GM12878 (cell line): ENCODE data around the gene XPO6. TPM values are rescaled to one million over a fixed set of nuclear protein-coding genes. Genes with fewer than 3 reads are reported as not detected.

ENCODE experiments used
- ATAC-seq: fragments of 200-7000 bp; cut with Tn5 transposase; 3 replicates; pipeline ENCODE4 v1.9.1; 2020; ENCODE audit warnings: mild to moderate bottlenecking, moderate library complexity
- BruUV-seq: library from RNA; stranded (reverse); fragments of 400-500 nt; replicated peaks from 2 replicates; lab custom pipeline; 2021; lab: Mats Ljungman, UMichigan
- CTCF ChIA-PET: fragments of 300-600 bp; sonication (Branson Sonifier 250); formaldehyde crosslinking; extraction: SDS; loops from one replicate; lab custom pipeline; 2021; ENCODE audit warnings: inconsistent platforms; lab: Yijun Ruan, JAX
- POLR2A ChIA-PET: fragments of 350-600 bp; formaldehyde crosslinking; extraction: SDS; loops from one replicate; lab custom pipeline; 2021; ENCODE audit warnings: inconsistent platforms; lab: Charles Lee
- RAD21 ChIA-PET: fragments of 300-600 bp; sonication (Branson Sonifier 250); formaldehyde crosslinking; loops from one replicate; lab custom pipeline; 2023; ENCODE audit warnings: antibody characterized with exemption; ENCODE audit not compliant: unreplicated experiment; lab: Charles Lee
- SMC1A ChIA-PET: fragments of 300-600 bp; sonication (Branson Sonifier 250); formaldehyde crosslinking; loops from one replicate; lab custom pipeline; 2023; ENCODE audit not compliant: unreplicated experiment, uncharacterized antibody; lab: Charles Lee
- DNase-seq: peaks from one replicate; pipeline ENCODE4 v3.0.0-alpha.2; 2011; ENCODE audit warnings: low read depth, low spot score
- FAIRE-seq: peaks from 3 replicates; lab custom pipeline; 2011; peaks lifted over from hg19 to GRCh38; lab: Jason Lieb, UNC
- H2AFZ ChIP-seq: 2 replicates; pipeline ENCODE4 v1.6.0; 2011; ENCODE audit warnings: low read depth, low read length, control low read depth; ENCODE audit not compliant: control insufficient read depth
- H3K27ac ChIP-seq: 2 replicates; pipeline ENCODE4 v1.5.1; 2011; ENCODE audit warnings: control low read depth; ENCODE audit not compliant: control insufficient read depth, insufficient read depth
- H3K27me3 ChIP-seq, 2 experiments: replicated peaks in 1 of 2; 2 replicates each; pipeline versions ENCODE4 v1.6.0 to v1.6.1; 2011; ENCODE audit warnings: low read length in 1 of 2; ENCODE audit not compliant: control insufficient read depth in 2 of 2, insufficient read depth in 2 of 2
- H3K36me3 ChIP-seq, 2 experiments: 2 replicates each; pipeline ENCODE4 v1.5.1; 2011; ENCODE audit warnings: low read length in 1 of 2; ENCODE audit not compliant: control insufficient read depth in 2 of 2, insufficient read depth in 2 of 2
- H3K4me1 ChIP-seq: 2 replicates; pipeline ENCODE4 v1.6.1; 2011; ENCODE audit warnings: mild to moderate bottlenecking, low read length, moderate library complexity, mixed read lengths; ENCODE audit not compliant: control insufficient read depth, insufficient read depth
- H3K4me2 ChIP-seq: 2 replicates; pipeline ENCODE4 v1.6.0; 2011; ENCODE audit warnings: control low read depth; ENCODE audit not compliant: control insufficient read depth, insufficient read depth
- H3K4me3 ChIP-seq: fragments of 200-600 bp; sonication (generic); 2 replicates; pipeline ENCODE4 v1.5.1; 2016
- H3K79me2 ChIP-seq: 2 replicates; pipeline ENCODE4 v1.6.0; 2011; ENCODE audit warnings: low read length; ENCODE audit not compliant: control insufficient read depth, insufficient read depth
- H3K9ac ChIP-seq: 2 replicates; pipeline ENCODE4 v1.8.0; 2011; ENCODE audit warnings: low read length, control low read depth, mixed read lengths; ENCODE audit not compliant: control insufficient read depth, insufficient read depth
- H3K9me3 ChIP-seq: replicated peaks from 3 replicates; pipeline ENCODE4 v1.5.1; 2011; ENCODE audit warnings: mild to moderate bottlenecking, low read length; ENCODE audit not compliant: control insufficient read depth, insufficient read depth
- H4K20me1 ChIP-seq: 2 replicates; pipeline ENCODE4 v1.6.0; 2011; ENCODE audit not compliant: control insufficient read depth, insufficient read depth
- ASH2L ChIP-seq: fragments of 300-600, 200-600 bp; sonication (generic); IDR thresholded peaks from 2 replicates; pipeline ENCODE4 v1.6.1; 2017; ENCODE audit warnings: low read depth, mild to moderate bottlenecking, borderline replicate concordance
- IKZF1 ChIP-seq: fragments of 450-650 bp; conservative IDR thresholded peaks from 2 replicates; pipeline ENCODE4 v1.6.1; 2017; ENCODE audit warnings: antibody characterized with exemption, mild to moderate bottlenecking
- MYB ChIP-seq: fragments of 150-350 bp; IDR thresholded peaks from 2 replicates; pipeline ENCODE4 v1.6.1; 2014; ENCODE audit warnings: mild to moderate bottlenecking, low read depth, low read length, borderline replicate concordance
- NR2F1 ChIP-seq: fragments of 450-650 bp; conservative IDR thresholded peaks from 2 replicates; pipeline ENCODE4 v1.6.1; 2017; ENCODE audit warnings: mild to moderate bottlenecking
- PML ChIP-seq: IDR thresholded peaks from 2 replicates; pipeline ENCODE4 v1.6.1; 2012; ENCODE audit warnings: low read length, inconsistent platforms
- RB1 ChIP-seq: fragments of 450-650 bp; formaldehyde crosslinking; IDR thresholded peaks from 2 replicates; pipeline ENCODE4 v1.6.1; 2017; ENCODE audit warnings: mild to moderate bottlenecking, borderline replicate concordance
- RBBP5 ChIP-seq: fragments of 200-600 bp; sonication (generic); conservative IDR thresholded peaks from 2 replicates; pipeline ENCODE4 v1.6.1; 2016
- RELA ChIP-seq: fragments of 450-650 bp; IDR thresholded peaks from 2 replicates; pipeline ENCODE4 v1.8.0; 2014; ENCODE audit warnings: borderline replicate concordance; ENCODE audit not compliant: partially characterized antibody
- RFX5 ChIP-seq: IDR thresholded peaks from 2 replicates; pipeline ENCODE4 v1.6.1; 2011; ENCODE audit warnings: low read depth, low read length, improper control_type of control experiment
- RUNX3 ChIP-seq: IDR thresholded peaks from 2 replicates; pipeline ENCODE4 v1.6.1; 2012; ENCODE audit warnings: low read length, inconsistent platforms
- SREBF1 ChIP-seq: IDR thresholded peaks from 2 replicates; pipeline ENCODE4 v1.6.1; 2012; ENCODE audit warnings: mild to moderate bottlenecking, low read length
- SRF ChIP-seq, 2 experiments: IDR thresholded peaks; 2 replicates each; pipeline ENCODE4 v1.6.1; 2011; ENCODE audit warnings: low read depth in 2 of 2, low read length in 2 of 2, mild to moderate bottlenecking in 1 of 2, moderate library complexity in 1 of 2
- WGBS: methylation state at CpG from one replicate; pipeline ENCODE4 v1.1.6; 2016; ENCODE audit warnings: low lambda C conversion rate; ENCODE audit not compliant: insufficient replicate concordance, insufficient coverage; ENCODE audit errors: missing lambda C conversion rate; 5-methylcytosine and 5-hydroxymethylcytosine counted together
- in situ Hi-C: fragments of 300-500 bp; cut with MboI; formaldehyde crosslinking; loops from 9 replicates; pipeline ENCODE4 v1.14.3; 2018; ENCODE audit warnings: mixed read lengths
- intact Hi-C: fragments of 100-400 bp; cut with micrococcal nuclease; formaldehyde crosslinking; loops from one replicate; pipeline ENCODE4 v1.14.2; 2022; ENCODE audit not compliant: unreplicated experiment
- polyA plus RNA-seq, 11 experiments: library from polyadenylated mRNA; depleted of rRNA in 4 of 11; unstranded in 6 of 11; stranded (reverse) in 5 of 11; fragments of >200 nt; fragmentation: Nextera tagmentation in 4 of 11; fragmentation: Illumina TruSeq in 1 of 11; extraction: Ambion mirVana in 4 of 11; extraction: Trizol in 1 of 11; gene quantifications; 1 replicate in 1 of 11; 2 replicates in 10 of 11; pipeline versions ENCODE4 v1.2.1 to v1.2.3, GENCODE V29; 2011 to 2016; ENCODE audit warnings: inconsistent platforms in 2 of 11, missing spikeins in 2 of 11, low read depth in 1 of 11
- total RNA-seq, 4 experiments: library from RNA; depleted of rRNA in 3 of 4; stranded (reverse); fragments of >200 nt in 3 of 4; fragmentation: Illumina TruSeq in 1 of 4; extraction: Trizol in 1 of 4; gene quantifications; 2 replicates each; pipeline versions ENCODE4 v1.2.1 to v1.2.3, GENCODE V29; 2013 to 2021
- TF ChIP-seq, protein P1 (sequence below), 3 experiments: IDR thresholded peaks in 2 of 3; conservative IDR thresholded peaks in 1 of 3; 2 replicates each; pipeline ENCODE4 v1.5.1; 2011; ENCODE audit warnings: low read depth in 3 of 3, low read length in 3 of 3, mild to moderate bottlenecking in 3 of 3, control low read depth in 2 of 3, moderate library complexity in 2 of 3, inconsistent platforms in 1 of 3, mixed read lengths in 1 of 3; ENCODE audit not compliant: control insufficient read depth in 2 of 3, insufficient read depth in 1 of 3; ENCODE audit errors: extremely low read depth in 1 of 3
- TF ChIP-seq, protein P2 (sequence below): IDR thresholded peaks from 2 replicates; pipeline ENCODE4 v1.6.1; 2011; ENCODE audit warnings: borderline replicate concordance, low read depth, mild to moderate bottlenecking, moderate library complexity, low read length; ENCODE audit not compliant: insufficient read depth, poor library complexity, severe bottlenecking
- TF ChIP-seq, protein P3 (sequence below): fragments of 450-650 bp; conservative IDR thresholded peaks from 2 replicates; pipeline ENCODE4 v1.6.1; 2017; ENCODE audit warnings: mild to moderate bottlenecking, moderate library complexity
- TF ChIP-seq, protein P4 (sequence below): fragments of 450-650 bp; IDR thresholded peaks from 2 replicates; pipeline ENCODE4 v1.6.1; 2017; ENCODE audit warnings: mild to moderate bottlenecking, low read depth, inconsistent platforms; ENCODE audit not compliant: poor library complexity, severe bottlenecking

XPO6 gene
- total and polyA plus RNA-seq, 10 of the 15 experiments (the other 5 are each of a cell fraction or from before 2014, with no cell fraction given), result 9.9 to 246 (median 110) TPM

DNA sequence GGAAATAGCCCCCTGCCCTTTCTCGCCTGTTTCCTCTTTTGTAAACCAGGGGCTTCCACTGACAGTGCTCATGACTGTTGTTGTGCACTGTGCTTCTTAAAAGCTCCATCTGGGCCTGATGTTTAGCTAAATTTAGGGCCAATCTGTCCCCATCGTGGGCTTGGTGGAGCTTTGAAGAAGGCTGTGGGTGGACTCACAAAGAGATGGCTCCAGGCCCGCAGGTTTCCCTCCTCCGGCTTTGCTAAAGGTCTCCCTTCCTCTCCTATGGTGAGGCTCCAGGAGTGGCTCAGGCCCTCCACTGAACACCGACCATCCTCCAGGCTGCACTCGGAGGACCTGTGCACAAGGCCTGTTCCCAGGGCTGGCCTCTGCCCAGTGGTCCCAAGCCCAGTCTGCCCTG is 30.2 kb upstream of the XPO6 start:
- SMC1A ChIA-PET, result no interaction called here
- no peaks in the 10 kb centered on the region for H3K79me2 ChIP-seq
- POLR2A ChIA-PET, result no interaction called here
- no peak overlapping the region for H3K27ac ChIP-seq
- ATAC-seq (no peak), FAIRE-seq (no peak), DNase-seq (no peak)
- no peaks in the 10 kb centered on the region for H3K36me3 ChIP-seq
- no peaks in the 10 kb centered on the region for H3K27me3 ChIP-seq
- CTCF ChIA-PET, result interaction anchor here (1.3 kb wide), 1 partner anchor 269 kb away, joined by 3 read pairs; no protein-coding TSS in a partner anchor
- H3K9ac ChIP-seq, result no peak overlapping the region
- intact Hi-C loops (no loop called here), in situ Hi-C loops (no loop called here)
- RAD21 ChIA-PET, result no interaction called here
- H4K20me1 ChIP-seq, result no peaks in the 10 kb centered on the region
- no peaks in the 10 kb centered on the region for H3K4me1 ChIP-seq
- no peak overlapping the region for H3K4me3 ChIP-seq
- BruUV-seq, result no TSS peak
- H3K4me2 ChIP-seq, result no peak overlapping the region
- peaks cover 4% of the 10 kb centered on the region; the same call in 2 of the 3 replicates for H3K9me3 ChIP-seq
- no peak overlapping the region for H2AFZ ChIP-seq
- 46% methylated on average over 6 of the region's 6 CpGs for WGBS
- TF ChIP-seq NR2F1, result no peak
- TF ChIP-seq RUNX3, result no peak
- TF ChIP-seq, protein P1, sequence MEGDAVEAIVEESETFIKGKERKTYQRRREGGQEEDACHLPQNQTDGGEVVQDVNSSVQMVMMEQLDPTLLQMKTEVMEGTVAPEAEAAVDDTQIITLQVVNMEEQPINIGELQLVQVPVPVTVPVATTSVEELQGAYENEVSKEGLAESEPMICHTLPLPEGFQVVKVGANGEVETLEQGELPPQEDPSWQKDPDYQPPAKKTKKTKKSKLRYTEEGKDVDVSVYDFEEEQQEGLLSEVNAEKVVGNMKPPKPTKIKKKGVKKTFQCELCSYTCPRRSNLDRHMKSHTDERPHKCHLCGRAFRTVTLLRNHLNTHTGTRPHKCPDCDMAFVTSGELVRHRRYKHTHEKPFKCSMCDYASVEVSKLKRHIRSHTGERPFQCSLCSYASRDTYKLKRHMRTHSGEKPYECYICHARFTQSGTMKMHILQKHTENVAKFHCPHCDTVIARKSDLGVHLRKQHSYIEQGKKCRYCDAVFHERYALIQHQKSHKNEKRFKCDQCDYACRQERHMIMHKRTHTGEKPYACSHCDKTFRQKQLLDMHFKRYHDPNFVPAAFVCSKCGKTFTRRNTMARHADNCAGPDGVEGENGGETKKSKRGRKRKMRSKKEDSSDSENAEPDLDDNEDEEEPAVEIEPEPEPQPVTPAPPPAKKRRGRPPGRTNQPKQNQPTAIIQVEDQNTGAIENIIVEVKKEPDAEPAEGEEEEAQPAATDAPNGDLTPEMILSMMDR (IDR thresholded peaks at IDR 0.05 in 2 of 3, conservative IDR thresholded peaks at IDR 0.05 in 1 of 3; ENCODE audit: control insufficient read depth in 2 of 3, extremely low read depth in 1 of 3, insufficient read depth in 1 of 3, low read depth in 3 of 3, low read length in 3 of 3), result no peak
- no peak for TF ChIP-seq RB1
- no peak for TF ChIP-seq ASH2L
- no peak for TF ChIP-seq RFX5
- no peak for TF ChIP-seq RELA
- TF ChIP-seq MYB, result no peak
- TF ChIP-seq SREBF1, result no peak
- no peak for TF ChIP-seq PML
- TF ChIP-seq, protein P2, sequence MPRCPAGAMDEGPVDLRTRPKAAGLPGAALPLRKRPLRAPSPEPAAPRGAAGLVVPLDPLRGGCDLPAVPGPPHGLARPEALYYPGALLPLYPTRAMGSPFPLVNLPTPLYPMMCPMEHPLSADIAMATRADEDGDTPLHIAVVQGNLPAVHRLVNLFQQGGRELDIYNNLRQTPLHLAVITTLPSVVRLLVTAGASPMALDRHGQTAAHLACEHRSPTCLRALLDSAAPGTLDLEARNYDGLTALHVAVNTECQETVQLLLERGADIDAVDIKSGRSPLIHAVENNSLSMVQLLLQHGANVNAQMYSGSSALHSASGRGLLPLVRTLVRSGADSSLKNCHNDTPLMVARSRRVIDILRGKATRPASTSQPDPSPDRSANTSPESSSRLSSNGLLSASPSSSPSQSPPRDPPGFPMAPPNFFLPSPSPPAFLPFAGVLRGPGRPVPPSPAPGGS, result no peak
- TF ChIP-seq, protein P3, sequence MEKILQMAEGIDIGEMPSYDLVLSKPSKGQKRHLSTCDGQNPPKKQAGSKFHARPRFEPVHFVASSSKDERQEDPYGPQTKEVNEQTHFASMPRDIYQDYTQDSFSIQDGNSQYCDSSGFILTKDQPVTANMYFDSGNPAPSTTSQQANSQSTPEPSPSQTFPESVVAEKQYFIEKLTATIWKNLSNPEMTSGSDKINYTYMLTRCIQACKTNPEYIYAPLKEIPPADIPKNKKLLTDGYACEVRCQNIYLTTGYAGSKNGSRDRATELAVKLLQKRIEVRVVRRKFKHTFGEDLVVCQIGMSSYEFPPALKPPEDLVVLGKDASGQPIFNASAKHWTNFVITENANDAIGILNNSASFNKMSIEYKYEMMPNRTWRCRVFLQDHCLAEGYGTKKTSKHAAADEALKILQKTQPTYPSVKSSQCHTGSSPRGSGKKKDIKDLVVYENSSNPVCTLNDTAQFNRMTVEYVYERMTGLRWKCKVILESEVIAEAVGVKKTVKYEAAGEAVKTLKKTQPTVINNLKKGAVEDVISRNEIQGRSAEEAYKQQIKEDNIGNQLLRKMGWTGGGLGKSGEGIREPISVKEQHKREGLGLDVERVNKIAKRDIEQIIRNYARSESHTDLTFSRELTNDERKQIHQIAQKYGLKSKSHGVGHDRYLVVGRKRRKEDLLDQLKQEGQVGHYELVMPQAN, result no peak
- no peak for TF ChIP-seq SRF (IDR thresholded peaks at IDR 0.05; ENCODE audit: low read depth in 2 of 2, low read length in 2 of 2)
- TF ChIP-seq IKZF1, result no peak
- TF ChIP-seq, protein P4, sequence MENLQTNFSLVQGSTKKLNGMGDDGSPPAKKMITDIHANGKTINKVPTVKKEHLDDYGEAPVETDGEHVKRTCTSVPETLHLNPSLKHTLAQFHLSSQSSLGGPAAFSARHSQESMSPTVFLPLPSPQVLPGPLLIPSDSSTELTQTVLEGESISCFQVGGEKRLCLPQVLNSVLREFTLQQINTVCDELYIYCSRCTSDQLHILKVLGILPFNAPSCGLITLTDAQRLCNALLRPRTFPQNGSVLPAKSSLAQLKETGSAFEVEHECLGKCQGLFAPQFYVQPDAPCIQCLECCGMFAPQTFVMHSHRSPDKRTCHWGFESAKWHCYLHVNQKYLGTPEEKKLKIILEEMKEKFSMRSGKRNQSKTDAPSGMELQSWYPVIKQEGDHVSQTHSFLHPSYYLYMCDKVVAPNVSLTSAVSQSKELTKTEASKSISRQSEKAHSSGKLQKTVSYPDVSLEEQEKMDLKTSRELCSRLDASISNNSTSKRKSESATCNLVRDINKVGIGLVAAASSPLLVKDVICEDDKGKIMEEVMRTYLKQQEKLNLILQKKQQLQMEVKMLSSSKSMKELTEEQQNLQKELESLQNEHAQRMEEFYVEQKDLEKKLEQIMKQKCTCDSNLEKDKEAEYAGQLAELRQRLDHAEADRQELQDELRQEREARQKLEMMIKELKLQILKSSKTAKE, result no peak
- no peak for TF ChIP-seq RBBP5
